HG02938 (cell line): Measurements from ENCODE around the gene PLCG2.
"Not testable (repeated sequence)": the region's sequence is repeated elsewhere in the genome, so short reads cannot be mapped to it uniquely, and the experiment has no call there.

ENCODE experiments used
- ATAC-seq: cut with Tn5 transposase; IDR thresholded peaks from one replicate; pipeline ENCODE4 v1.9.1; 2021; ENCODE audit warnings: mild to moderate bottlenecking, moderate library complexity; ENCODE audit not compliant: unreplicated experiment

PLCG2 gene

DNA sequence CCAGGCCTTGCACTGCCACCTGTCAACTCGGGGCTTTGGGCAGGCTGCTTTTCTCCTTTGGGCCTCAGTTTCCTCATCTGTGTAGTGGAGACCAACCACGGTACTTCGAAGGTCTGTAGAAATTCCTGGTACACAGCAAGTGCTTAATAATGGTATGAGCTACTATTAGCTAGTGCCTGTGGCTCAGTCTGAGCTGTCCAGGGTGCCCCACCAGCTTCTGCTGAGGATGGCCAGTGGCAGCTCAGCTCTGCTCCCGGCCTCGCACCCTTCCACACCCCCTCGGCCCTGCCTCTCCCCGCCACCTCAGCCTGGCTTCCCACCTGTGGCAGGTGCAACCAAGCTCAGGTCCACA, 26.2 kb upstream of the PLCG2 start:
- ATAC-seq = no peak

DNA sequence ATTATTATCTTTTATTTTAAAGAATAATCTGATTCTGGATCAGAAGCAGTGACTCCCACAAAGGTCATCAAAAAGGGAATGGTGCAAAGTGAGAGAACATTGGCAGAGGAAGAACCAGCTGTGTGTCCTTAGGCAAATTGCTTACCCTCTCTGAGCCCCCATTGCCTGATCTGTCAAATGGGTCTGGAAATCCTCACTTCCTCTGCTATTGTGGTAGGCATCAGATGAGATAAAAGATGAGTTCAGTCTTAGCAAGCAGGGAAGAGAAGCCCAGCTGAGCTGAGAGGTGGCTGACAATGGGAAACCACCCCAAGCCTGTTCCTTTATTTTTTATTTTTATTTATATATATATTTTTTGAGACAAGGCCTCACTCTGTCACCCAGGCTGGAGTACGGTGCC, 24.2 kb upstream of the PLCG2 start:
- no peak for ATAC-seq

GRCh38 chr16:81755915-81756614, 23.0 kb upstream of the PLCG2 start:
- ATAC-seq = no peak

DNA sequence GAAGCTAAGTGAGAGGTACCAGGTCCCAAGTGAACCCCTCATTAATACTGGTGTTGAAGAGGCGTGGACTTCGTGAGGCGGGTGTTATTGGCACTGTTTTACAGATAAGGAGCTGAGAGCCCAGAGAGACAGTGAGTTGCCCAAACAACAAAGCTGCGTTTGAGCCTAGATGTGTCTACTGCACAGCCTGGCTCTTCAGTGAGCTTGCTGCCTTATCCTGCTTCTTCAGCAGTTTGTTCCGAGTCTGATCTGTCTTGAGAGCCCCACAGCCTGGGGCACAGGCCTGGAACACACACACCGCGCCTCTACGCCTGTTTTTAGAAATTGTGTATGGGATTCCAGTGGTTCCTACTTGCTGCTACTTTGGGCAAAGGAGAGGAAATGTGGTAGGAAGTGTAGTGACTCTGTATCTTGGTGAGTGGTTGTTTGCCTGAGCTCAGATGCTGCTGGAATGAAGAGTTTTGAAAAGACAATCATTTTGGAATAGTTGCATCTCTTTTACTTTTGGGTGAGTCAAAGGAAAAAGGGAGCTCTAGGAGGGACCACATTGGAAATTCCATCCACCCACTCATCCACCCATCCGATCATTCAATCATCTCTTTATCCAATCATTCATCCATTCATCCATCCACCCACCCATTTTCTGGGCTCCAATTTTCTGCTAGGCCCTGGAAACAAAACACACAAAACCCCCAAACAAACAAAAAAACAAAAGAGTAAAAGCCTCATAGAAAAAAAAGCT, 22.3 kb upstream of the PLCG2 start:
- no peak for ATAC-seq

DNA sequence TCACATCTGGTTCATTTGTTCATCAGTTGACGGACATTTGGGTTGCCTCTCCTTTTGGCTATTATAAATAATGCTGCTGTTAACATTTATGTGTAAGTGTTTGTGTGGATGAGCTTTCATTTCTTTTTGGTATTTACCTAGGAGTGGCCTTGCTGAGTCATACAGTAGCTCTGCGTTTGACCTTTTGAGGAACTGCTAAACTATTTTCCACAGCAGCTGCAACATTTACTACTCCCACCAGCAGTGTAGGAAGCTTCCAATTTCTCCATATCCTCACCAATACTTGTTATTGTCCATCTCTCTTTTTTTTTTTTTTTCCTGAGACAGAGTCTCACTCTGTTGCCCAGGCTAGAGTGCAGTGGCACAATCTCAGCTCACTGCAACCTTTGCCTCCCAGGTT, 20.7 kb upstream of the PLCG2 start:
- ATAC-seq = no peak

DNA sequence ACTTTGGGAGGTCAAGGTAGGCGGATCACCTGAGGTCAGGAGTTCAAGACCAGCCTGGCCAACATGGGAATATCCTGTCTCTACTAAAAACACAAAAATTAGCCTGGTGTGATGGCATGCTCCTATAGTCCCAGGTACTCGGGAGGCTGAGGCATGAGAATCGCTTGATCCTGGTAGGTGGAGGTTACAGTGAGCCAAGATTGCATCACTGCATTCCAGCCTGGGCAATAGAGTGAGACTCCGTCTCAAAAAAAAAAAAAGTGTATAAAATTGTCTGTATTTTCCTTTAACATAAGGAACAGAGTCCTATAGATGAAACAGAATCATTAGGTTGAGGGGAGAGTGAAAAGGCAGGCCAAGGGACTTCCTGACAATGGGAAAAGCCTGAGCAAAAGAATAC, 16.8 kb upstream of the PLCG2 start:
- not testable (repeated sequence) for ATAC-seq

- no peak for ATAC-seq
Observed at GRCh38 chr16:81765111-81765919, 13.8 kb upstream of the PLCG2 start.

- ATAC-seq = no peak
Observed at GRCh38 chr16:81765969-81766368, 13.1 kb upstream of the PLCG2 start.

DNA sequence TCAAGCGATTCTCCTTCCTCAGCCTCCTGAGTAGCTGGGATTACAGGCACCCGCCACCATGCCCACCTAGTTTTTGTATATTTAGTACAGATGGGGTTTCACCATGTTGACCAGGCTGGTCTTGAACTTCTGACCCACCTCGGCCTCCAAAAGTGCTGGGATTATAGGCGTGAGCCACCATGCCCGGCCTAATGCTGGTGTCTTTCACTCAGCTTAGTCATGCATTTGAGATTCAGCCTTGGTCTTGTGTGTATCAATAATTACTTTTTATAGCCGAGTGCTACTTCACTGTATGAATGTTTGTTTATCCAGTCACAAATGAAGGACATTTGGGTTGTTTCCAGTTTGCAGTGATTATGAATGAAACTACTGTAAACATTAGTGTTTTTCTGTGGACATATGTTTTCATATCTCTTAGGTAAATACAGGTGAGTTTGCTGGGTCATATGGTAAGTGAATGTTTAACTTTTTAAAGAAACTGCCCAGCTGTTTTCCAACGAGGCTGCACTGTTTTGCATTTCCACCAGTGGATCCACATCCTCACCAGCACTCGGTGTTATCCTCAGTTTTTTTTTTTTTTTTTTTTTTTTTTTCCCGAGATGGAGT, 11.0 kb upstream of the PLCG2 start:
- no peak for ATAC-seq

DNA sequence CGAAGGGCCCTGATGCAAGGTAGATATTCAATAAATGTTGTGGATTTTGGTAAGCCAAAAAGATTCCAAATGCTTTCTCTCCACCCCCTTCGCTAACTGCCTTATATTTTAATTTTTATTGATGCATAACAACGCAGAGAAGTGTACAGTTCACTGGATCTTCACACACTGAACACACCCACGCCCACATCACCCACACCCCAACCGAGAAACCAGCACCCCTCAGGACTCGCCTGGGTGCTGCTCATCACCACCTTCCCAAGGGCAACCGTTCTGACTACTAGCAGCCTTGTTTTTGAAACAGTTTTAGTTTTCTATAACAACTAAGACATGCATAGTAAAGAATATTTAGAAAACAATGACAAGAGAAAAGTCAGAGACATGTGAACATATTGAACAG, 9.1 kb upstream of the PLCG2 start:
- ATAC-seq = no peak

DNA sequence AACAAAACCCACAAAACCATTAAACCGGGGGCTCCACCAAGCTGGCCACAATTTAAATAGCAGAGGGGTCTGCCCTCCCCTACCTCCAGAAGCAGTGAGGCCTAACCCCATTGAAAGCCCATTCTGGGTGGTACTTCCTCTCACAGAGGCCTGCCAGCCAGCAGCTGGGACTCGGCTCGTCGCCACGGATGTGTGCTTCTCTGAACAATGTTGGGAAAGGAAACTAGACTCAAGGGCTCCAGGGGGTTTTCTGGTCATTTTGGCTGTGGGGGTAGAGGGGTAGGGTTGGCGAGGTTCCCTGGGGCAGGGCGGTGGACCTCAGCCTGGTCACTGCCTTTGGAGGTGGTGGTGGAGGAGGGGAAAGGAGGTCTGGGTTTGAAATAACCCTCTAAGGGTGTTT, 4.7 kb upstream of the PLCG2 start:
- ATAC-seq = no peak

DNA sequence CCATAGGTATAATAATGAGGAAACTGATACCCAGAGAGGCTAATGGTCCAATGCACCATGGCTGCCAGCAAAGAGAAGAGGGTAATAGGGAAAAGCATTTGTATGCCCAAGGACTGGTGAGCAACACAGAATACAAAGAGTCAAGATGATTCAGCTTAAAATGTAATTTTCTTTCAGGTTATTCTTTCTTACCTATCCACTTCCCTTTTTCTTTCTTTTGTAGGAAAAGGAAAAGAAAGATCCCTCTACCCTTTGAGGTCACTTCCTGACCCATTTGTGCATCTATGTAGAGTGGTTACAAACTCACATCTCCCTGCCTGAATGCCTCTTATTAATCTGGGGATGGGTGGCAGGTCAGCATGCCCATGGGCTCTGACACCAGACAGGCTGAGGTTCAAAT, 3.5 kb upstream of the PLCG2 start:
- no peak for ATAC-seq

DNA sequence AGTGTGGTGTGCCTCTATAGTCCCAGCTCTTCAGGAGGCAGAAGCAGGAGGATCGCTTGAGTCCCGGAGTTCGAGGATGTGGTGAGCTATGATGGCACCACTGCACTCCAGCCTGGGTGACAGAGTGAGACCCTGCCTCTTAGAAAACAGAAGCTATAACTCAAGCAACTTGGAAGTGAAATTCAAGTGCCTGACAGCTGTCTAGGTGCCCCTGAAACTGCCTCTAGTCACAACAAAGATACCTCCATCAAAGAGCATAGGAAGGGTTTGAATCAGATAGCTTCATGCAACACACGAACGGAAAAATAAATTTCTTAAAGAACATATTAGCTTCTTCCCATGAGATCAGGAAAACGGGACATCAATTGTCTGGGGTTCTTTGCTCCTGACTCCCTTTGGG, 860 bp upstream of the PLCG2 start:
- ATAC-seq = no peak

DNA sequence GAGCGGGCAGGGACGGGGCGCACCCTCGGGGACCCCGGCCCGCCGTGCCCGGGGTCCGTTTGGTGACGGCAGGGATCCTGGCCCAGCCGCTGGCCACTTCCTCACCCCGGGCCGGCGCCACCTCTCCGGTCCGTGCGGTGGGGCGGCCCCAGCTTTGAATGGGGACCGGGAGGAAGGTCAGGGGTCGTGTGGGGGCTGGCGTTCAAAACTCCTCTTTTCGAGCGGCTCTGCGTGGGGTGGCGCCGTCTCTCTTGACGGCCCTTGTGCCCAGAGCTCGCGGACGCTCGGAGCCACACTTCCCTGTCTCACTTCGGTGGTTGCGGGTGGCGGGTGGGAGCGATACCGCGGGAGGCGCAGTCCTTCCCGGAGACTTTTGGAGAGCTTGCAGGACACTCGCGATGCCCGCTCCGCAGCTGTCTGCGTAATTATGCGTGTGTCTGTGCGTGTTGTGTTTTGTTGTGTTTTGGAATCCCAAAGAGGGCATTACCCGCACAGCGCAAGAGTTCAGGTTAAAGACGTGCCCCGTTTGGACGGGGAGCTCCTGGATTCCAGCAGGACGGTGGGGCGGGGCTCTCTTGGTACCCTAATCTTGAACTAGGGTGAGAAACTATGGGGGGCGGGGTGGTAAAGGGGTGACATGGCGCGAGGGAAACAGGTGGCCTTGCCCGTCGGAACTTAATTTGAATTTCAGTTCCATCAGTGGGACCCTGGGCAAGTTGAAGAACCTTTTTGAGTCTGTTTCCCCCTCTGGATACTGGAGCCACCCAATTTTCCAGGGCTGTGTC, 637 bp downstream of the PLCG2 start:
- ATAC-seq = peak; percentile 19

DNA sequence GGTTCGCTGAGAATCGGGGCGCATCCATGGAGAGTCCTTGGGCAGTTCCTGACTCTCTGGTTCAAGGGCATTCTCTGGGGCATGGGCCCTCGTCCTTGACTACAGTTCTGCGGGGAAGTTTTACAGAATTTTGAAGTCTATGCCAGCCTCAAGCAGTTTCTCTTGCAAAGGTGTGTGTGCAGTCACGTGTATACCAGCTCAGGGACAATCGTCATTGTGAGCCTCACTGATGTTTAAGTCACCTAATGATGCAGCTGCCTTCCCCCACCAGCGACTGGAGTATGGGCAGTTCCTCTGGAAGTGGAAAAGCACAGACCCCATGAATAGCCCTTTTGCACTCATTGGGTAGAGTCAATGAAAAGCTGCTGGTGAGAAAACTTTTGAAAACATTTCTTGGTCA, 1.3 kb downstream of the PLCG2 start:
- ATAC-seq = no peak

GRCh38 chr16:81782236-81782635, 3.1 kb downstream of the PLCG2 start:
- no peak for ATAC-seq

DNA sequence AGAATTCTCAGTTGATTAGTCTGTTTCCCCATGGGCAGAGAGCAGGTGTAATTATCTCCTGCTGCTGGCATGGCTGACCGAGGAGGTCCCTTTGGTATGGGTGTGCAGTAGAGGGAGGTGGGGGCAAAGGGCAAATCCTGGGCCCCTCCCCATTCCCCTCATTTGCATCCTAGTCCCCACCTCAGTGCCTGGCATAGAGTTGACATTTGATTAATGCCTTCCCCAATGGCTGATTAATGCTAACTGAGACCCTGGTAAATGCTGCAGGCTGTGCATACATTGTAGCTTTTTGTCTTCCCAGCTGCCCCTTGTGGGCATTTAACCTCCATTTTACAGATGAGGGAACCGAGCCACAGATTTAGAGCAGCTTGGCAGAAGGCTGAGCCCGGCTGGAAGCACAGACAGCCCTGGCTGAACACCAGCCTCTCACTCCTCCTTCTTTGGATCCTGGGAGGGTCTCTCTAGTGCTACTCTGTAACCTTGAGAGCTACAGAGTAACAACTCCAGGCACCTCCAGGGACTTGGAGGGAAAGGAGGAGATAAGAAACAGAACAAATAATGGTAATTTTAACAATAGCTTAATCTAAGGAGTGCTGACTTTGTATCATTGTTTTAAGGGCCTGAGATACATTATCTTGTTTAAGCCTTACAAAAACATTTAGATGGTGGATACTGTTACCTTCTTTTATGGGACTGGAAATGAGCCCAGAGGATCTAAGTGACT, 5.1 kb downstream of the PLCG2 start:
- ATAC-seq = no peak

DNA sequence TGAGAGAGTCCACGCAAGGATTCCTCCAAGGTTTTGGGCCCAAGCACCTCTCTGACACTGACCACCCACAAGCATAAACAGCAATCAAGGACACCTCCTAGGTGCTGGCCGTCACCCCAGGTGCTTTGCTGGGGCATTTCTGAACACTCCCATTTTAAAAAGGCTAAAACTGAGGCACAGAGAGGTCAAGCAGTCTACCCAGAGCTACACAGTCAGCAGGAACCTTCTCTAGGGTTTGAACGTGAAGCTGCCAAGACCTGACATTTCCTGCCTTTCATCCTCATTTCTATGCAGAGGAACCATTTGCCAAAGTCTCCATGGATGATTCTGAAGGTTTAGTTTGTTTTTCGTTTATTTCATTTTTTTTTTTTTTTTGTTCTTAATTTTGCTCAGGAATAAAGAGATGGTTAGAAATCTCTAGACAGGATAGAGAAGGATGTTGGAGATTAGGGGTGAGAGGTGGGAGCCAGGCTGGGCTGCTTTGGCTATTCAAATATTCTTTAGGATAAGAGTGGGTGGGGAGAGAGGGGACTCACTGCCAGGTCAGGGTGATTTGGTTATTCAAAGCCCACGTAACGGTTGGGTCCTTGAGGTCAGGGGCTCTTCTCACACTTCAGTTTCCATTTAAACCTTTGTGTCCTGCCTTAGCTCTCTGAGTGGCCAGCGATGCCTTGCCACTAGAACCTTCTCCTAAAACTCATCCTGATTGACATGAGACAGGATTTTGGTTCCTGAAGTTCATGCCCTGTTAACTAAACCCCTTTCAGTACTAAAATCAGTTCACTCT, 6.2 kb downstream of the PLCG2 start:
- ATAC-seq = no peak

- no peak for ATAC-seq
Observed at GRCh38 chr16:81786321-81786720, 7.2 kb downstream of the PLCG2 start.
